NCI-H526 (cell line): ENCODE data around the gene AIG1.

Experiments used
- DNase-seq, 2 experiments: peaks; one replicate each; lab custom pipeline; 2025; lab: John Stamatoyannopoulos, UW

The AIG1 gene

DNA sequence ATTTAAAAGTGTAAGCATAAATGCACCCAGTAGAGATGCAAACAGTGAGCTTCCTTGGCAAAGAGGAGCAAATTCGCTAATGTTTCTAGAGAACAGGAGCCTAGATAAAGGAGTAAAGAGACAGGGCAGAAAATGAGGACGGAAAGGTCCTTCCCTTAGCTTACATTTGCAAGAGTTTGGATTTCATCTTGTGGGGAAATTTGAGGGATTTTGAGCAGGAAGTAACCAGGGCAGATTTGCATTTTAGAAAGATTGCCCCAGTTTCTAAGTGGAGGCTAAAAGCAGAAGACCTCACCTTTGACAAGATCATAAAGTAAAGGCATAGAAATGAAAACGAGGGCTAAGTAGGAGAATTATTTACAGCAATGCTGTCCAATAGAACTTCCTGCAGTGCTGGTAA, 309.3 kb downstream of the AIG1 start:
- DNase-seq: no peak

DNA sequence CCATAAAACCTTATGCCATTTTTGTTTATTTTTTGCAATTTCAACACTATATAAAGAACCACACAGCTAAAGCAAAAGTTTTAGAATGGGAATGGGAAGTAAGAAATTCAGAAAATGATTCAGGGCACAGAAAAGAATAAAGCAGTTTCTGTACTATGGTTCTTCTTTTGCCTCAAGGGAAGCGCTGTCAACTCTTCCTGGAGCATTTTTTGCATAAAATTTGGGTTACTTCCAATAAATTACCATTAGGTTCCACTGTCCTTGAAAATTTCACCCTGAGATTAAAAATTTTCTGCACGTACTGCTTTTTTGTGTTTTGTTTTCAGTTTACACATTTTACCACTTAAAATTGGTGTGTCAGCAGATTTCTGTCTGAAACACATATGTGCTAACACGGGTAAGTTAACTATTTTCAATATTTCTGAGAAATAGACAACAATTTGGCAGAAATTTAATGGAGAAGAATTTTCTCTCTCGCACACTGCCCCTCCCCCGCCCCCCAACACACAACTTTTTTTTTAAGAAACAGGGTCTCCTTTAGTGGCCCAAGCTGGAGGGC, 310.2 kb downstream of the AIG1 start:
- DNase-seq: no peak

DNA sequence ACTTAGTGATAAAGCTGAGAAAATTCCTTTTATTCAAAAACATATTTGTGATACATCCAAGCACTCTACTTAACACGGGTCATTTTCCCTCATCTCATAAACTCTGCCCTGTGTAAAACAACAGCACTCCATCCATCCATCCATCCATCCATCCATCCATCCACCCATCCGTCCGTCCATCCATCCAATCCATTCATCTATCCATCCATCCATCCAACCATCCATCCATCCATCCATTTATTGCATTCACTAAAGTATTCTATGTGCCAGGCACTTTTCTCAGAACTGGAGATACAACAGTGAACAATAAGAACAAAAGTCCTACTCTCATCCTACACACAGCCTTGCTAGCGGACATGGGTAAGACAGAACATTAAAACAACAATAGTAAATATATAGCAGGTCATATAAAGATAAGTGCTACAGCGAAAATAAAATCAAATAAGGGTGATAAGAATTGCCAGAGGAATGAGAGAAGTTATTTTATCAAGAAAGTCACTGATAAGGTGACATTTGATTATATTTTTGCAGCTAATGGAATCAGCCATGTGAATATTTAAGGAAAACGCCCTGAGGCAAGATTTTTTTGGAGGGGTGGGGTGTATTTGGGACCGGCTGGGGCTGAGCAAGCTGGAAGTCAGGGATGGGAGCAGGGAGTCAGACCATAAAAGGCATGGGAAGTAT, 311.7 kb downstream of the AIG1 start:
- DNase-seq: no peak

DNA sequence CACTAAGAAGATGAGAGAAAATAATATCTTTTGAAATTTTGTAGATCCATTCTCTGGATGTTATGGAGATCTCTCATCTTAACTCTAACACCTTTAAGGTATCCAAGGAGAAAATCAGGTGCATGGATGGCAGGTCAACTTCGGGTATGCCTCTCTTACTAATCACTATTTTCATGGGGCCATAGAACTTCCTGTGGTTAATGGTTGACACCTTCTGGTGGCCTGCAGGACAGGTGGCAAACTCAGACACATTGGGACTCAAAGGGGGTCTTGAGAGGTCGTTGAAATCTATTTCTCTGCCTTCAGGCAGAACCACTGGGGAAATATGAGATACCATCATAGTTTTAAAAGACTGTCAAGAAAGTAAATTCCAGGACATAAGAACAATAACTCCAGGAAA, 313.3 kb downstream of the AIG1 start:
- no peak for DNase-seq

DNA sequence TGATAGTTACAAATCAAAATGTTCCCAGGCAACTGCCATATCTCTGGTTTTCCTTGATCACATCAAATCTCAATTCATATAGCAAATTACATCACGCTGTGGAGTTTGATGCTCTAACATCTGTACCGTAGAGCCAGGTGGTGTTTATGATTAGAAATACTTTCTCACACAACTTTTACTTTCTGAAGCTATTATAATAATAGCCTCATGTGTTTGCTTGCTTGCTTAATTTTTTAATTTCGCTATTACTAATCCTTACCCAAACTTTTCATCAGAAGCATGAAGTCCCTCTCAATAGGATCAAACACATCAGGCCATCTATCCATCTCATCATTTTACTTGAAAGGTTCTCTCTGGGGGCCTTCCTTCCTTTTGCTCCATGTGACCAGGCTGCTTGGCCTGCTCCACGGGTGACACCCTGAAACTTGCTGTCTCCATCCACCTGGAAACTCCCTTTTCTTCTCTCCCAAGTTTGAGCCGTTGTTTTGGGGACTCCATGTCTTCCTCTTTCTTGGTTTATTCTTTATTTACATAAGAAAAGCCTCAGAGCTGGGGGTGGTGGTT, 314.4 kb downstream of the AIG1 start:
- no peak for DNase-seq

DNA sequence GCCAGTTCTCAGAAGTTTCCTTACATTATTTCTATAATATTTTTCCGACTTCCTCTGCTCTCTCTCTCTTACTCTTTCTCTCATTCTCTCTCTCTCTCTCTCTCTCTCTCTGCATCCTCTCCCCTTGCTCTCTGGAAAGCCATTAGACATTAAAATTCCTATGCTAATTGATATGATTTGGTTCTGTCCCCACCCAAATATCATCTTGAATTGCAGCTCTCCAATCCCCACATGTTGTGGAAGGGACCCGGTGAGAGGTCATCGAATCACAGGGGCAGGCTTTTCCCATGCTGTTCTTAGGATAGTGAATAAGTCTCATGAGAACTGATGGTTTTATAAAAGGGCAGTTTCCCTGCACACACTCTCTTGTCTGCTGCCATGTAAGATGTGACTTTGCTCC, 315.7 kb downstream of the AIG1 start:
- DNase-seq: no peak

DNA sequence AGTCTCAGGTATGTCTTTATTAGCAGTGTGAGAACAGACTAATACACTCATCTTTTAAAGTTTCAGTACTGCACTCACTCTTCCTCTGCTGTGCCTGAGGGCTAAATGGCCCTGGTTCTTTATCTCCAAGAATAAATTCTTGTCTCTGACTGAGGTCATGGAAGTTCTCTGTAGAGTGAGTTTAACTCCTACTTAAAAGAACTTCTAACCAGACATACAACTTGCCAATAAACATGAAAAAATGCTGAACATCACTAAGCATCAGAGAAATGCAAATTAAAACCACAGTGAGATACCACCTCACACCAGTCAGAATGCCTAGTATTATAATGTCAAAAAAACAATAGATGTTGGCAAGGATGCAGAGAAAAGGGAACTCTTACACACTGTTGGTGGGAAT, 316.2 kb downstream of the AIG1 start:
- DNase-seq: no peak

DNA sequence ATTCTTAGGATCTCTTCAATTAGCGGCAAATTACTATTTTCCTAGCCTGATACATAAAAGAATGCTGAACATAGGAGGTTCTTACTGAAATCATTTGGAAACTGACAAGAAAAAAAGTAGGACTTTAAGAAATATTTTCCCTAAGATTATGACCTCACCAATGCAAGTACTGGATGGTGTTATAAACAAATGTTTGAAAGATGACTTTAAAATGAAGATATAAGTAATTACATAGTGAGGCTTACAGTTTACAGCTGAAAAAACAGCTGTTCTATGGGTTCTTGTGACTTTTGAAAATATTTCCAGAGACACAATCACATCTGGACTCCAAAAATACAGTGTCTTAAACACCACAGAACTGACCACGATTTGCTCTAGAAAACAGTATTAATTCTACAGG, 324.9 kb downstream of the AIG1 start:
- no peak for DNase-seq

DNA sequence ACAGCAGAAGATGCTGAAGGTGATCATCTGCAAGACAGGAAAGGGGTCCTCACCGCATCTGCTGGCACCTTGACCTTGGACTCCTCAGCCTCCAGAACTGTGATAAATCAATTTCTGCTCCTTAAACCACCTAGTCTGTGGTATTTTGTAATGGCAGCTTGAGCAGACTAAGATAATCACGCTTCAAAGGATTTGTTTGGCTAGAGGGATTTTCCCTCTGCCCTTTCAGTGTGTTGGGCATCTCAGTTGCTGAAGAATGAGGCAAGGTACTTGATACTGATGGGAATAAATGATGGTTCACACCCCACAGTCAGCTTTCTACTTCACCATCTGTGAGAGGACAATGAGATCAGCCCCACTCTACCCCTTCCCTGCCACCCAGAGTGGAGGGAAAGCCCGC, 329.6 kb downstream of the AIG1 start:
- DNase-seq: no peak
